ENCODE results near the gene IGFBP7.

GRCh38 chr4:57076646-57077045 is 33.5 kb downstream of the IGFBP7 start:
- no peak for TF ChIP-seq POLR2A (IDR thresholded peaks at IDR 0.05; ENCODE audit: low read length)
- TF ChIP-seq GATA1 (IDR thresholded peaks at IDR 0.05; ENCODE audit: low read depth, low read length): no peak

All from erythroblast (primary cell).